ENCODE data around the gene GALNT2. TPM values are rescaled to one million over a fixed set of nuclear protein-coding genes. Genes with fewer than 3 reads are reported as not detected.

Gene GALNT2
- total and polyA plus RNA-seq, 9 of the 15 experiments (the other 6 are each of a cell fraction or from before 2014, with no cell fraction given): 1.6 to 106 (median 51.9) TPM

GRCh38 chr1:230066466-230067404, at the start of gene GALNT2 (continued):
- TF ChIP-seq PHF8 (IDR thresholded peaks at IDR 0.05; ENCODE audit: borderline replicate concordance, low read length) (peak; percentile 61; the same call in 1 of the 2 replicates), ZKSCAN1 (IDR thresholded peaks at IDR 0.05; ENCODE audit: low read depth, low read length) (peak; percentile 28; the same call in 1 of the 2 replicates), REST (IDR thresholded peaks at IDR 0.05; ENCODE audit: borderline replicate concordance) (no peak), REST (CRISPR knock-in tag; IDR thresholded peaks at IDR 0.05; ENCODE audit: low read depth) (peak; percentile 55; the same call in 1 of the 2 replicates), MCM7 (IDR thresholded peaks at IDR 0.05) (no peak), MXI1 (IDR thresholded peaks at IDR 0.05; ENCODE audit: low read depth, low read length) (peak; percentile 83), ZNF197 (CRISPR knock-in tag; IDR thresholded peaks at IDR 0.05; ENCODE audit: low read depth) (no peak), FOS (IDR thresholded peaks at IDR 0.05; ENCODE audit: extremely low read depth, insufficient read length) (no peak), LEF1 (IDR thresholded peaks at IDR 0.05) (peak; percentile 79), ETV1 (tag; conservative IDR thresholded peaks at IDR 0.05; ENCODE audit: low read depth) (0 out of 2 replicates have a peak, but pooled peaks have one; percentile 33), HMGN3 (IDR thresholded peaks at IDR 0.05; ENCODE audit: borderline replicate concordance, extremely low read depth, insufficient read length, low read depth, low read length) (peak; percentile 92), CCNT2 (IDR thresholded peaks at IDR 0.05; ENCODE audit: borderline replicate concordance, extremely low read depth, insufficient read length, low read depth, low read length) (peak; percentile 91), ARID4B (CRISPR knock-in tag; IDR thresholded peaks at IDR 0.05) (peak; percentile 81)

All from K562 (cell line).